ENCODE data around the gene PAPSS2. TPM values are rescaled to one million over a fixed set of nuclear protein-coding genes. Genes with fewer than 3 reads are reported as not detected.

Gene PAPSS2
- total and polyA plus RNA-seq, 2 donors (not counting 1 experiment from before 2014, with no cell fraction given): 102 to 286 TPM

DNA sequence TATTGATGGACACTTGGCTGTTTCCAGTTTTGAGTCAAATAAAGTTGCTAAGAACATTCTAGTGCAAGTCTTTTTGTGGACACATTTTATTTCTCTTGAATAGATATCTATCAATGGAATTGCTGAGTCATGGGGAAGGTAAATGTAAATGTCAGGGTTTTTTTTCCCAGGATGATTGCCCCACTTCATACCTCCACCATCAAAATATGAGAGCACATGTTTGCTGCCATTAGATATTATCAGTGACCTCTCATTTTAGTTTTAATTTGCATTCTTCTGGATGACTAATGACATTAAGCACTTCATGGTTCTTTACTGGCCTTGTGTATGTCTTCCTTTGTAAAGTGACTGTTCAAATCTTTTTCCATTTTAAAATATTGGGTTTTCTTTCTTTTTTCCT is 45.7 kb downstream of the PAPSS2 start:
- Histone ChIP-seq H3K27ac (ENCODE audit: insufficient read depth, low read length) (no peak overlapping the region), H3K9ac (ENCODE audit: insufficient read depth, low read length) (no peak overlapping the region), H3K79me2 (ENCODE audit: control insufficient read depth, insufficient read depth, low read length) (peaks cover under 1% of the 10 kb centered on the region), H3K4me3 (replicated peaks in 1 of 4; ENCODE audit: control extremely low read depth in 1 of 4, insufficient read depth in 1 of 4, low read depth in 3 of 4, low read length in 4 of 4) (no peak overlapping the region), H3K9me3 (ENCODE audit: control insufficient read depth, insufficient read depth, low read depth, low read length) (no peaks in the 10 kb centered on the region), H2AFZ (ENCODE audit: low read length) (no peak overlapping the region), H3K36me3 (ENCODE audit: control insufficient read depth, insufficient read depth, low read length) (peaks cover 4% of the 10 kb centered on the region), H3K4me1 (ENCODE audit: control insufficient read depth, extremely low read depth, insufficient read depth, low read length) (peaks cover 4% of the 10 kb centered on the region), H3K4me2 (ENCODE audit: extremely low read depth, insufficient read depth, low read length) (peak overlapping the region; percentile 32), H4K20me1 (ENCODE audit: control insufficient read depth, extremely low read depth, insufficient read depth, low read length) (no peaks in the 10 kb centered on the region), H3K27me3 (ENCODE audit: control insufficient read depth, insufficient read depth, low read length) (no peaks in the 10 kb centered on the region)
- TF ChIP-seq EZH2 (IDR thresholded peaks at IDR 0.05; ENCODE audit: low read length, missing control alignments) (no peak), CTCF (conservative IDR thresholded peaks at IDR 0.05 in 1 of 2, IDR thresholded peaks at IDR 0.05 in 1 of 2; ENCODE audit: low read depth in 1 of 2, low read length in 2 of 2) (no peak)
- peak in 1 of 2 donors; percentile 66 for DNase-seq (ENCODE audit: low read depth in 2 of 2)

GRCh38 chr10:87706731-87707130 is 47.1 kb downstream of the PAPSS2 start:
- H3K79me2 ChIP-seq (ENCODE audit: control insufficient read depth, insufficient read depth, low read length): no peaks in the 10 kb centered on the region
- H2AFZ ChIP-seq (ENCODE audit: low read length): no peak overlapping the region
- peaks cover 6% of the 10 kb centered on the region for H3K36me3 ChIP-seq (ENCODE audit: control insufficient read depth, insufficient read depth, low read length)
- H3K4me1 ChIP-seq (ENCODE audit: control insufficient read depth, extremely low read depth, insufficient read depth, low read length): peaks cover 3% of the 10 kb centered on the region
- H3K27ac ChIP-seq (ENCODE audit: insufficient read depth, low read length): no peak overlapping the region
- H3K27me3 ChIP-seq (ENCODE audit: control insufficient read depth, insufficient read depth, low read length): no peaks in the 10 kb centered on the region
- H3K4me2 ChIP-seq (ENCODE audit: extremely low read depth, insufficient read depth, low read length): no peak overlapping the region
- H3K9me3 ChIP-seq (ENCODE audit: control insufficient read depth, insufficient read depth, low read depth, low read length): no peaks in the 10 kb centered on the region
- H3K4me3 ChIP-seq (replicated peaks in 1 of 4; ENCODE audit: control extremely low read depth in 1 of 4, insufficient read depth in 1 of 4, low read depth in 3 of 4, low read length in 4 of 4): no peak overlapping the region
- peak; percentile 18 to 64 for DNase-seq (ENCODE audit: low read depth in 2 of 2)
- TF ChIP-seq CTCF (conservative IDR thresholded peaks at IDR 0.05 in 1 of 2, IDR thresholded peaks at IDR 0.05 in 1 of 2; ENCODE audit: low read depth in 1 of 2, low read length in 2 of 2) (no peak), EZH2 (IDR thresholded peaks at IDR 0.05; ENCODE audit: low read length, missing control alignments) (no peak)
- no peaks in the 10 kb centered on the region for H4K20me1 ChIP-seq (ENCODE audit: control insufficient read depth, extremely low read depth, insufficient read depth, low read length)
- H3K9ac ChIP-seq (ENCODE audit: insufficient read depth, low read length): no peak overlapping the region

GRCh38 chr10:87707254-87707653 is 47.6 kb downstream of the PAPSS2 start:
- H3K36me3 ChIP-seq (ENCODE audit: control insufficient read depth, insufficient read depth, low read length): peaks cover 6% of the 10 kb centered on the region
- no peaks in the 10 kb centered on the region for H3K79me2 ChIP-seq (ENCODE audit: control insufficient read depth, insufficient read depth, low read length)
- no peaks in the 10 kb centered on the region for H3K9me3 ChIP-seq (ENCODE audit: control insufficient read depth, insufficient read depth, low read depth, low read length)
- H4K20me1 ChIP-seq (ENCODE audit: control insufficient read depth, extremely low read depth, insufficient read depth, low read length): no peaks in the 10 kb centered on the region
- H3K4me2 ChIP-seq (ENCODE audit: extremely low read depth, insufficient read depth, low read length): no peak overlapping the region
- DNase-seq (ENCODE audit: low read depth in 2 of 2): no peak
- no peak overlapping the region for H3K4me3 ChIP-seq (replicated peaks in 1 of 4; ENCODE audit: control extremely low read depth in 1 of 4, insufficient read depth in 1 of 4, low read depth in 3 of 4, low read length in 4 of 4)
- H2AFZ ChIP-seq (ENCODE audit: low read length): no peak overlapping the region
- H3K4me1 ChIP-seq (ENCODE audit: control insufficient read depth, extremely low read depth, insufficient read depth, low read length): peaks cover 3% of the 10 kb centered on the region
- no peak overlapping the region for H3K27ac ChIP-seq (ENCODE audit: insufficient read depth, low read length)
- no peak for TF ChIP-seq EZH2 (IDR thresholded peaks at IDR 0.05; ENCODE audit: low read length, missing control alignments)
- TF ChIP-seq CTCF (conservative IDR thresholded peaks at IDR 0.05 in 1 of 2, IDR thresholded peaks at IDR 0.05 in 1 of 2; ENCODE audit: low read depth in 1 of 2, low read length in 2 of 2): no peak
- H3K9ac ChIP-seq (ENCODE audit: insufficient read depth, low read length): no peak overlapping the region
- no peaks in the 10 kb centered on the region for H3K27me3 ChIP-seq (ENCODE audit: control insufficient read depth, insufficient read depth, low read length)
